SK-N-SH (cell line): Measurements from ENCODE around the gene CCDC40. TPM values are rescaled to one million over a fixed set of nuclear protein-coding genes. Genes with fewer than 3 reads are reported as not detected.

Source experiments
- CTCF ChIA-PET: fragments of 300-600, 350-600 bp; formaldehyde crosslinking; extraction: SDS; loops from one replicate; lab custom pipeline; 2021; lab: Yijun Ruan, JAX
- POLR2A ChIA-PET: fragments of 350-600 bp; sonication (Branson Sonifier 250); formaldehyde crosslinking; extraction: SDS; loops from one replicate; lab custom pipeline; 2020; ENCODE audit warnings: antibody characterized with exemption, inconsistent platforms; lab: Yijun Ruan, JAX
- DNase-seq: peaks from one replicate; pipeline ENCODE4 v3.0.0; 2012
- H2AFZ ChIP-seq: fragments of 200-600 bp; sonication (generic); 2 replicates; pipeline ENCODE4 v1.8.1; 2016; ENCODE audit warnings: antibody characterized with exemption, mild to moderate bottlenecking, low read depth
- H3F3A ChIP-seq: fragments of 200-600 bp; sonication (generic); replicated peaks from 2 replicates; pipeline ENCODE3; 2016; ENCODE audit warnings: antibody characterized with exemption, mild to moderate bottlenecking; ENCODE audit not compliant: insufficient read depth
- H3K27ac ChIP-seq, 2 experiments: fragments of 200-500 bp in 1 of 2; fragments of 200-600 bp in 1 of 2; sonication (Bioruptor generic) in 1 of 2; sonication (generic), shearing (Covaris generic) in 1 of 2; 2 replicates each; pipeline versions ENCODE4 v1.5.1 to v1.6.1; 2014 to 2016; ENCODE audit warnings: low read depth in 2 of 2, inconsistent platforms in 1 of 2, low read length in 1 of 2, mild to moderate bottlenecking in 1 of 2, mixed read lengths in 1 of 2
- H3K27me3 ChIP-seq: fragments of 200-600 bp; sonication (generic), shearing (Covaris generic); 2 replicates; pipeline ENCODE4 v1.6.1; 2016; ENCODE audit warnings: mixed run types; ENCODE audit not compliant: insufficient read depth
- H3K36me3 ChIP-seq, 2 experiments: fragments of 200-500 bp in 1 of 2; fragments of 200-600 bp in 1 of 2; sonication (Bioruptor generic) in 1 of 2; sonication (generic) in 1 of 2; replicated peaks in 1 of 2; 2 replicates each; pipeline versions ENCODE3 to v1.5.1; 2014 to 2016; ENCODE audit warnings: low read length in 1 of 2, mild to moderate bottlenecking in 1 of 2; ENCODE audit not compliant: insufficient read depth in 2 of 2, control insufficient read depth in 1 of 2
- H3K4me1 ChIP-seq, 2 experiments: fragments of 200-500 bp in 1 of 2; fragments of 200-600 bp in 1 of 2; sonication (Bioruptor generic) in 1 of 2; sonication (generic), shearing (Covaris generic) in 1 of 2; 2 replicates each; pipeline versions ENCODE4 v1.5.1 to v1.6.1; 2014 to 2016; ENCODE audit warnings: low read depth in 1 of 2, low read length in 1 of 2, mixed run types in 1 of 2; ENCODE audit not compliant: insufficient read depth in 2 of 2, control insufficient read depth in 1 of 2
- H3K4me2 ChIP-seq: fragments of 200-600 bp; sonication (generic), shearing (Covaris generic); 2 replicates; pipeline ENCODE4 v1.6.1; 2017; ENCODE audit warnings: mixed run types
- H3K4me3 ChIP-seq, 2 experiments: fragments of 200-500 bp in 1 of 2; fragments of 200-600 bp in 1 of 2; sonication (Bioruptor generic) in 1 of 2; sonication (generic), shearing (Covaris generic) in 1 of 2; 2 replicates each; pipeline versions ENCODE4 v1.5.1 to v1.8.1; 2014 to 2016; ENCODE audit warnings: low read depth in 2 of 2, inconsistent platforms in 1 of 2, low read length in 1 of 2, mild to moderate bottlenecking in 1 of 2, mixed read lengths in 1 of 2, moderate library complexity in 1 of 2
- H3K79me2 ChIP-seq: fragments of 200-600 bp; sonication (generic); 2 replicates; pipeline ENCODE4 v1.8.1; 2017; ENCODE audit warnings: mild to moderate bottlenecking; ENCODE audit not compliant: insufficient read depth
- H3K9ac ChIP-seq: fragments of 200-600 bp; sonication (generic); 2 replicates; pipeline ENCODE4 v1.6.1; 2017; ENCODE audit warnings: mixed run types
- H3K9me2 ChIP-seq: fragments of 200-600 bp; sonication (generic); 2 replicates; pipeline ENCODE4 v1.6.1; 2017; ENCODE audit warnings: mixed run types
- H3K9me3 ChIP-seq: fragments of 200-600 bp; sonication (generic); 2 replicates; pipeline ENCODE4 v1.6.1; 2017; ENCODE audit warnings: mixed run types, mild to moderate bottlenecking, moderate library complexity
- H4K20me1 ChIP-seq: fragments of 200-600 bp; sonication (generic); 2 replicates; pipeline ENCODE4 v1.6.1; 2017; ENCODE audit warnings: mild to moderate bottlenecking, mixed run types; ENCODE audit not compliant: insufficient read depth
- CTCF ChIP-seq: fragments of 200-600 bp; sonication (generic); IDR thresholded peaks from 2 replicates; pipeline ENCODE4 v1.6.1; 2017; ENCODE audit warnings: antibody characterized with exemption, mild to moderate bottlenecking, moderate library complexity
- EP300 ChIP-seq, 2 experiments: IDR thresholded peaks; 2 replicates each; pipeline versions ENCODE4 v1.4.0 to v1.6.1; 2012; ENCODE audit warnings: borderline replicate concordance in 1 of 2, low read depth in 1 of 2, low read length in 1 of 2
- FOSL2 ChIP-seq: IDR thresholded peaks from 2 replicates; pipeline ENCODE4 v1.4.0; 2012; ENCODE audit warnings: low read depth, mild to moderate bottlenecking, moderate library complexity, borderline replicate concordance
- FOXJ3 ChIP-seq: sonication (generic); formaldehyde crosslinking; IDR thresholded peaks from 2 replicates; pipeline ENCODE4 v1.5.1; 2020; ENCODE audit warnings: mild to moderate bottlenecking, missing genetic modification reagents
- GABPA ChIP-seq: IDR thresholded peaks from 2 replicates; pipeline ENCODE4 v1.4.0; 2012; ENCODE audit warnings: low read depth, mild to moderate bottlenecking
- JUND ChIP-seq: IDR thresholded peaks from 2 replicates; pipeline ENCODE4 v1.4.0; 2012
- MXI1 ChIP-seq: IDR thresholded peaks from 2 replicates; pipeline ENCODE4 v1.6.1; 2012; ENCODE audit warnings: mild to moderate bottlenecking, low read depth, low read length, improper control_type of control experiment
- NRF1 ChIP-seq: IDR thresholded peaks from 2 replicates; pipeline ENCODE4 v1.6.1; 2012; ENCODE audit warnings: low read depth, mild to moderate bottlenecking, low read length
- PBX3 ChIP-seq: IDR thresholded peaks from 2 replicates; pipeline ENCODE4; 2012
- POLR2AphosphoS5 ChIP-seq: IDR thresholded peaks from 2 replicates; pipeline ENCODE4 v1.6.1; 2012; ENCODE audit warnings: low read depth, low read length
- RAD21 ChIP-seq: IDR thresholded peaks from 2 replicates; pipeline ENCODE4 v1.6.1; 2012; ENCODE audit warnings: mild to moderate bottlenecking, low read length
- RCOR1 ChIP-seq: fragments of 150-350 bp; IDR thresholded peaks from 2 replicates; pipeline ENCODE4 v1.6.1; 2017; ENCODE audit warnings: antibody characterized with exemption, low read length
- RXRA ChIP-seq: IDR thresholded peaks from 2 replicates; pipeline ENCODE4 v1.4.0; 2012; ENCODE audit warnings: low read depth, mild to moderate bottlenecking, borderline replicate concordance
- SIN3A ChIP-seq: IDR thresholded peaks from 2 replicates; pipeline ENCODE4 v1.6.1; 2012; ENCODE audit warnings: low read depth, mild to moderate bottlenecking, low read length, moderate library complexity, borderline replicate concordance
- SMC3 ChIP-seq: IDR thresholded peaks from 2 replicates; pipeline ENCODE4 v1.6.1; 2012; ENCODE audit warnings: low read depth, low read length, improper control_type of control experiment
- TAF1 ChIP-seq: IDR thresholded peaks from 2 replicates; pipeline ENCODE4 v1.6.1; 2012; ENCODE audit warnings: low read depth, mild to moderate bottlenecking, low read length, moderate library complexity, borderline replicate concordance
- TCF12 ChIP-seq: IDR thresholded peaks from 2 replicates; pipeline ENCODE4 v1.4.0; 2012
- TEAD4 ChIP-seq: IDR thresholded peaks from 2 replicates; pipeline ENCODE4 v1.4.0; 2012; ENCODE audit warnings: mild to moderate bottlenecking, borderline replicate concordance; ENCODE audit not compliant: insufficient read depth
- USF1 ChIP-seq: IDR thresholded peaks from 2 replicates; pipeline ENCODE4 v1.4.0; 2012; ENCODE audit warnings: low read depth, borderline replicate concordance
- USF2 ChIP-seq: fragments of 150-350 bp; IDR thresholded peaks from 2 replicates; pipeline ENCODE4 v1.6.1; 2017; ENCODE audit warnings: antibody characterized with exemption, low read length, low read depth, borderline replicate concordance
- ZBTB33 ChIP-seq: IDR thresholded peaks from 2 replicates; pipeline ENCODE4 v1.4.0; 2012; ENCODE audit warnings: low read depth, borderline replicate concordance
- WGBS: methylation state at CpG from one replicate; pipeline ENCODE4 v1.1.6; 2017; ENCODE audit warnings: low lambda C conversion rate; 5-methylcytosine and 5-hydroxymethylcytosine counted together
- polyA plus RNA-seq, 3 experiments: library from polyadenylated mRNA; depleted of rRNA; stranded (reverse); fragments of >200 nt; gene quantifications; 2 replicates each; pipeline ENCODE4 v1.2.3, GENCODE V29; 2012

Gene CCDC40
- polyA plus RNA-seq, 1 of the 3 experiments (the other 2 are of a cell fraction): 17.3 TPM

- TF ChIP-seq TAF1: no peak
- peak; percentile 75 for TF ChIP-seq RAD21
- TF ChIP-seq USF1: no peak
- no peak for TF ChIP-seq JUND
- peak; percentile 97 for TF ChIP-seq CTCF
- no peak for TF ChIP-seq GABPA
- no peak for TF ChIP-seq RCOR1
- no peak for TF ChIP-seq POLR2AphosphoS5
Observed at GRCh38 chr17:80005360-80006338, 30.8 kb upstream of the CCDC40 start (continued).

- WGBS: 84% methylated on average over 8 of the region's 8 CpGs
- no peak overlapping the region for H3K27ac ChIP-seq
- H3K4me2 ChIP-seq: no peak overlapping the region
- H3F3A ChIP-seq: no peaks in the 10 kb centered on the region
- peaks cover 11% of the 10 kb centered on the region; the same call in 1 of the 2 replicates for H3K79me2 ChIP-seq
- ChIA-PET POLR2A (no interaction called here), CTCF (interaction anchor here (0.6 to 12.1 kb wide), 36 partner anchors 8 to 941 kb away, joined by 3 to 209 read pairs (median 5); partner anchors contain the start of genes CBX4, ENDOV and GAA)
- H3K4me1 ChIP-seq: peaks cover 0 to 5% of the 10 kb centered on the region in 2 experiments; a peak in 1 of 4 replicates
- H4K20me1 ChIP-seq: peaks cover 35% of the 10 kb centered on the region
- no peak for DNase-seq
- no peak overlapping the region for H3K4me3 ChIP-seq
- no peaks in the 10 kb centered on the region for H3K9me2 ChIP-seq
- H3K27me3 ChIP-seq: no peaks in the 10 kb centered on the region
- peaks cover 4 to 18% of the 10 kb centered on the region in 2 experiments for H3K36me3 ChIP-seq
- no peak overlapping the region for H3K9ac ChIP-seq
- H2AFZ ChIP-seq: no peak overlapping the region
- no peaks in the 10 kb centered on the region for H3K9me3 ChIP-seq
- TF ChIP-seq MXI1 (no peak), FOXJ3 (CRISPR knock-in tag) (no peak), USF2 (no peak), NRF1 (no peak), CTCF (no peak), SIN3A (no peak), FOSL2 (no peak), RXRA (no peak), PBX3 (no peak), SMC3 (no peak), ZBTB33 (no peak), RCOR1 (no peak), TCF12 (no peak), EP300 (IDR thresholded peaks at IDR 0.05; ENCODE audit: borderline replicate concordance in 1 of 2, low read depth in 1 of 2, low read length in 1 of 2) (no peak), TEAD4 (no peak), TAF1 (no peak)
Observed at GRCh38 chr17:80006339-80006720, 30.1 kb upstream of the CCDC40 start.
